Putamen (tissue), 1 donor: Measurements from ENCODE around the gene CCDC124.

Experiments used
- DNase-seq: peaks from one replicate; pipeline ENCODE4 v3.0.0-alpha.2; 2016; ENCODE audit warnings: low spot score

CCDC124 gene

GRCh38 chr19:17953316-17953801 is 20.5 kb downstream of the CCDC124 start:
- no peak for DNase-seq

- DNase-seq: no peak
Observed at GRCh38 chr19:17953869-17954268, 21.1 kb downstream of the CCDC124 start.

GRCh38 chr19:17954401-17954800 is 21.6 kb downstream of the CCDC124 start:
- DNase-seq: no peak

- no peak for DNase-seq
Observed at GRCh38 chr19:17957149-17957849, 24.5 kb downstream of the CCDC124 start.

- DNase-seq: no peak
Observed at GRCh38 chr19:17957885-17958284, 25.1 kb downstream of the CCDC124 start.

- DNase-seq: no peak
Observed at GRCh38 chr19:17963936-17964691, 31.3 kb downstream of the CCDC124 start.

- DNase-seq: no peak
Observed at GRCh38 chr19:17965370-17966128, 32.7 kb downstream of the CCDC124 start.

- no peak for DNase-seq
Observed at GRCh38 chr19:17966129-17966483, 33.3 kb downstream of the CCDC124 start.

GRCh38 chr19:17966550-17967256 is 33.9 kb downstream of the CCDC124 start, which contains the start of gene KCNN1:
KCNN1 (plus strand) TSS chr19:17967107; CDS start chr19:17973889, 6,782 bp downstream.
- no peak for DNase-seq

- no peak for DNase-seq
Observed at GRCh38 chr19:17967257-17968051, 34.6 kb downstream of the CCDC124 start.

- no peak for DNase-seq
Observed at GRCh38 chr19:17968362-17968761, 35.5 kb downstream of the CCDC124 start.

GRCh38 chr19:17969096-17969792 is 36.4 kb downstream of the CCDC124 start:
- DNase-seq: no peak

- DNase-seq: no peak
Observed at GRCh38 chr19:17972230-17972629, 39.4 kb downstream of the CCDC124 start.

- no peak for DNase-seq
Observed at GRCh38 chr19:17973759-17974158, 40.9 kb downstream of the CCDC124 start.

GRCh38 chr19:17974551-17974950 is 41.7 kb downstream of the CCDC124 start:
- no peak for DNase-seq

GRCh38 chr19:17975032-17975431 is 42.2 kb downstream of the CCDC124 start:
- no peak for DNase-seq

GRCh38 chr19:17977021-17977420 is 44.2 kb downstream of the CCDC124 start:
- DNase-seq: no peak

- DNase-seq: no peak
Observed at GRCh38 chr19:17977488-17977887, 44.7 kb downstream of the CCDC124 start.

- DNase-seq: no peak
Observed at GRCh38 chr19:17981611-17982010, 48.8 kb downstream of the CCDC124 start.

- no peak for DNase-seq
Observed at GRCh38 chr19:17982430-17982829, 49.6 kb downstream of the CCDC124 start.
